ENCODE data around the gene CARTPT.

Gene CARTPT

DNA sequence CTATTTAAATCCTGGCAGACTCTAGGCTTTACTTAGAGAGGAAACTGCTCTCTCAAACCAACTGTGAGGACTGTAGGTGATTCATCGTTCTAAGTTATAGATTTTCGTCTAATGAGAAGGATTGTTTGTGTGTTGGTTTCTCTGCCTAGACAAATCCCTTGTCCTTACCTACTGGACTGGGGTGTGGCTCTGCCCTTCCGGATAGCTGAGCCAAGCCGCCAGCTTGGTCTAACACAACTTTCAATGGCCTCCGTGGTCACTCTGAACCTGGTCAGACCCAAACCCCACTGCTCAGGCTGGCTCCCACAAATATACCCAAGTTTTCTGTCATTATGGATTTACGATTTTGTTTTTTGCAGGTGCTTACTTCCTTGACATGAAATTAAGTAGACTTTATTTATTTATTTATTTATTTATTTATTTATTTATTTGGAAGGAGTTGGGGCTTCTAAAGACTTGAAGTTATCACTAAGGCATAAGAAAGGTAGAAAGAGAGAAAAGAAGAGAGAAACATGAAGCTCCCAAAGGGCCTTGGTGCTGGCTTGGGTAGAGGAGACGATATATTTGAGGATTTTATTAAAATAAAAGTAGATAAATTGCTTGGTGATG, 19.0 kb downstream of the CARTPT start:
- no peak for DNase-seq (ENCODE audit: low read depth)

DNA sequence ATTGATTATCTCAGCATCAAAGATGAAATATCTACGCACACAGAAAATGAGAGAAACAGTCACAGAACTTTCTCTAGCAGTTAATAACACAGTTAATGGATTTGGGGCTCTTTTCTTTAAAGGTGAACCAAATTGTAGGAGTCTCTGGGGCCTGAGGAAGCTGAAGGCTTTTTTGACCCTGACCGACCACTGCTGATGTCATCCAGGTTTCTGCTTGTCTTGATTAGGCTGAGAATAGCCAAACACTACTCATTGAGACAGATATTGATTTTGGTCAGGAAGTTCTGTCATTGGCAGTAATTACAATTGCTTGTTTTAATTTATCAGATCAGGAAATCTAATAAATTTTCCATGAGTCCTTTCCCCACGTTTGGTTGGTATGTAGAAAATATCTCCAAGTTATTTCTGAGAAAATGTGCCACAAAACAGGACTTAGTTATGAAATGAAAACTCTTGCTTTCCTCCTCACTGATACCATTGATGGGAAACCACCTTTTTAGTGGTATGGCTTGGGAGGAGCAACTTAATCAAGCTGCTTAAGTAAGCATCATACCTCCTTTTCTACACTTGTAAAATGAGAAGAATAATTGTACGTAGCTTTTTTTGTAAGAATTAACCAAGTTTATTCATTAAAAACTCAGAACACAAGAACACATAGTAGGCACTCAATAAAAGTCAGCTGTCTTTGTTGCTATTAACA, 19.7 kb downstream of the CARTPT start:
- DNase-seq (ENCODE audit: low read depth): no peak

DNA sequence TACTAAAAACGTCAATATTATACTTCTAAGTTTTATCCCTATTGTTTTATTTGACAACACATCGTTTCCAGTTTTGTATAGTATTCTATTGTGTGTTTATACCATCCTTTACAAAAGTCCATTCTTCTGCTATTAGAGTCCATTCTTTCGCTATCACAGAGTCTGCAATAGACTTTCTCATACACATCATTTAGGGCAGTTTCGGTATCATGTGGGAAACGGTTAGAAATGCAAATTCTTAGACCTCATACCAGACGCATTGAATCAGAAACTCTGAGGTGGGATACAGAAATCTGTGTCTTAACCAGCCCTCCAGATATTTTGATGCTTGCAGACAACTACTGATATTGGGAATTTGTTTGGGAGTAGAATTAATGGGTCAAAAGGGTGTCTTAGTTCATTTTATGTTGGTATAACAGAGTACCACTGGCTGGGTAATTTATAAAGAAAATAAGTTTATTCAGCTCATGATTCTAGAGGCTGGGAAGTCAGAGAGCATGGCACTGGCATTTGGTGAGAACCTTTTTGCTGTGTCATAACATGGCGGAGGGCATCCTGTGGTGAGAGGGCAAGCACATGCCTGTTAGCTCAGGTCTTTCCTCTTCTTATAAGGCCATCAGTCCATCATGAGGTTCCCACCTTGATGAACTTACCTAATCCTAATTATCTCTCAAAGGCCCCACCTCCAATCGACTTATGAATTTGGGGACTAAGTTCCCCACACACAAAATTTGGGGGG, 21.1 kb downstream of the CARTPT start:
- DNase-seq (ENCODE audit: low read depth): no peak

DNA sequence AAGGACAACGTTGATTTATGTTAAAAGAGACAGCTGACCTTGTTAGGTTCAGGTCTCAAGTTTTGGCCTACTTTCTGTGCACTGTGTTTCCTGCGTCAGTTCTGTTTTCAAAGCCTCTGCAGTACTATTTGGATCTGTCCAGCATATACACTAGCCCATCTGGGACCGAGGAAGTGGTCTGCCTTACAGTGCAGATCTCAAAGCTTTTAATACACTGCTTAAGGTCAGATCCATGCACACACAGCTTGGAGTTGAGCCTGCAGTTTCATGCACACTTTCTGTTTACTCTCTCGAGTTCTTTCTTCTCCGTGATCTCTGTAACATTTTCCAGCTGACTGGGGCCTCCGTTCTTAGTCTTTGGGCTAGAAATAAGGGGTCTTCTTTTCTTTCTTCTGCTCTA, 24.1 kb downstream of the CARTPT start:
- no peak for DNase-seq (ENCODE audit: low read depth)

DNA sequence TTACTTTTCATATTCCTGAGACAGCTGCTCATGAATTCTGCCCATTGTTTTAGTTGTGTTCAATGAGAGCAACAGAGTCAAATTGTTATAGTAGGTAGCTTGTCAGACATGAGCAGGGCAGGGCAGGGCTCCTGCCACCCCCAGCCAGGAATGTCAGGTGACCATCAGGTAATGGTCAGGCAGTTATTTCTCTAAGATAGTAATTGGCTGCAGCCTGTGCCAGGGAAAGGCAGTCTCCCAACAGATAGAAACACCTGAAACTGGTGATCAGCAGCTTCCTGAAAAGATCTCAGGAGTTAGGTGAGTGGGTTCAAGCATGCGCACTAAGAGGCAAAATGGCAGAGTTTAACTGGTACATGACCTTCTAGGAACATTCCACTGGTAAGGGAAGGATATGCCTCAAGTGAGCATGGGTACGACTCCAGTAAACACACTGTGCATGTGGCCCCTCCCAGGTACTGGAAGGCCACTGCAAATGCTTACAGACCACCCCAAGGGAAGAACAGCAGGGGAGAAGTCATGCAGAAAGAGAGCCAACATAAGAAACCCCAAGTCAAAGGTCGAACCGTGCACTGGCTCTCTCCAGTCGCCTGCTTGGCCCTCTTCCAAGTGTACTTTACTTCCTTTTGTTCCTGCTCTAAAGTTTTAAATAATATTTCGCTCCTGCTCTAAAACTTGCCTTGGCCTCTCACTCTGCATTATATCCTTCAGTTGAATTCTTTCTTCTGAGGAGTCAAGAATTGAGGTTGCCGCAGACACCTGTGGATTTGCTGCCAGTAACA, 25.1 kb downstream of the CARTPT start:
- DNase-seq (ENCODE audit: low read depth): no peak

DNA sequence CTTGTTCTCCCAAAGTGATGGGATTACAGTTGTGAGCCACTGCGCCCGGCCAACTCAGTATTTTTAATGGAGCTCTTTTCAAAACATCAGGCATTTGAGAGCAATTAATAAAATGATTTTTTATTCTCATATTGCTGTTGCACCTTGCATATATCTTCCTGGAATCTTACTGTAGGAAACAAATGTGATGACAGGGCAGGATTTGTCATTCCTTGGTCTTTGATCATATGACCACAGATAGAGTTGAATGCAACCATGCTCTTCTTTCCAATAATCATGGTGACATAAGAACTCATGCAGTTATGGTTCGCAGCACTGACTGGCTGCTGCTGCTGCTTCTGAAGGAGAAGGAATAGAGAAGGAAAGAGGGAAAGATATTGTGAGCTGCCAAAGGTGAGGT, 28.1 kb downstream of the CARTPT start:
- no peak for DNase-seq (ENCODE audit: low read depth)

DNA sequence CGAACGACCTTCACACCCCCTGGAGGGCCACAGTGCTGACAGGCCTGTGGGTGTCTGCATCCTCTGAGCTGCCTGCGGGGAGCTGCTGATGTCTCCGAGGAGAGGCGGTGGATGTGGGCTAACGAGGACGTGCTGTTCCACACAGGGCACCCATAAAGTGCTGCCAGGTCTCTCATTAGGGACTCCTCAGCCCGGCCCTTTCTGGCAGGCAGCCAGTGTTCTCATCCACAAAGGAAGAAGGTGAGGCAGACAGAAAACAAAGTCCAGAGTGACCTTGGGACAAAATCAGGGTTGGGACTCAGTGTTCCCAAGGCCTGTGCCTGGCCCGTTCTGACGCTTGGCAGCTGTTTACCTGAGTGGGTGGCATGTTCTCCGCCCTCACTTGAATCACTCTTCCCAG, 29.3 kb downstream of the CARTPT start:
- DNase-seq (ENCODE audit: low read depth): no peak

DNA sequence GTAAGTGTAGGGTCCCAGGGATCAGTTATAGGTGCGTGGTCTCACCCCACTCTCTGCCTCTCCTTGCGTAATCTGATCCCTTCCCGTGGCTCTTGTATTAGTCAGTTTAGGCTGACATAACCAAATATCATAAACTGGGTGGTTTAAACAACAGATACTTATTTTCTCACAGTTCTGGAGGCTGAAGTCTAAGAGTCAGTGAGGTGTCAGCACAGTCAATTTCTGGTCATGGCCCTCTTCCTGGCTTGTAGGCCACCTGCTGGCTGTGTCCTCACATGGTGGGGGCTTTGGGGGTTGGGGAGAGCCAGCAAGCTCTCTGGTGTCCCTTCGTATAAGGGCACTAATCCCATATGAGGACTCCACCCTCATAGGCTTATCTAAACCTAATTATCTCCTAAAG, 32.3 kb downstream of the CARTPT start:
- no peak for DNase-seq (ENCODE audit: low read depth)

DNA sequence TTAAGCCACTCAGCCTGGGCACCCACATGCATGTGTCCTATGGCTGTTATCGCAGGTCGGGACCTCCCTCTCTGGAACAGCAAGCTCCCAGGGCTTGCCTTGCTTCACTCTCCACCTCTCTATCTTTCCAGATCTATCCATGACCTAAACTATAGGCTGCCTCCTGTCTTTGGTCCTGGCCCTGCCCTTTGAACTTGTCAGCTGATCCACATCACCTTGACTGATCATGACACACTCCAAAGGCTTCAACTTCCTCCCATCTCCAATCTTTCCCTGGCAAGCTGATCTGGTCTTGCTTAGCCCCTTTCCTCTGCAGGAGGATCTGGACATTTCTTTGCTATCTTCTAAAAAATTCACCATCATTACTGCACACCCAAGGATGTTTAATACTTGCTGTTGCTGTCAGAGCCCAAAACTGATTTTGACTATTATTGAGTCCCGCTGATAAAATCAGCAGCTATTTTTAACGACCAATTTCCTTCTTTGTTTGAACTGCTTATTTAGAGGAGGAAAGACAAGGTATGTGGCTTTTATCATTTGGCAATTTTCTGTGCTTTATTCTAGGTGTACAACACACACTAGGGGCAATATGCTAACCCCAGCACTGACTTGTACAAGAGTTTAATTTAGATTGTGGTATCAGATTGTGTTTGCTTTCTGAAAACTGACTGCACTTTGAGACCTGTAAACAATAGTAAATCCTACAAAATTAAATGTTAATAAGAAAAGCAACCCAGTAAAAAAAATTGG, 33.5 kb downstream of the CARTPT start:
- no peak for DNase-seq (ENCODE audit: low read depth)

DNA sequence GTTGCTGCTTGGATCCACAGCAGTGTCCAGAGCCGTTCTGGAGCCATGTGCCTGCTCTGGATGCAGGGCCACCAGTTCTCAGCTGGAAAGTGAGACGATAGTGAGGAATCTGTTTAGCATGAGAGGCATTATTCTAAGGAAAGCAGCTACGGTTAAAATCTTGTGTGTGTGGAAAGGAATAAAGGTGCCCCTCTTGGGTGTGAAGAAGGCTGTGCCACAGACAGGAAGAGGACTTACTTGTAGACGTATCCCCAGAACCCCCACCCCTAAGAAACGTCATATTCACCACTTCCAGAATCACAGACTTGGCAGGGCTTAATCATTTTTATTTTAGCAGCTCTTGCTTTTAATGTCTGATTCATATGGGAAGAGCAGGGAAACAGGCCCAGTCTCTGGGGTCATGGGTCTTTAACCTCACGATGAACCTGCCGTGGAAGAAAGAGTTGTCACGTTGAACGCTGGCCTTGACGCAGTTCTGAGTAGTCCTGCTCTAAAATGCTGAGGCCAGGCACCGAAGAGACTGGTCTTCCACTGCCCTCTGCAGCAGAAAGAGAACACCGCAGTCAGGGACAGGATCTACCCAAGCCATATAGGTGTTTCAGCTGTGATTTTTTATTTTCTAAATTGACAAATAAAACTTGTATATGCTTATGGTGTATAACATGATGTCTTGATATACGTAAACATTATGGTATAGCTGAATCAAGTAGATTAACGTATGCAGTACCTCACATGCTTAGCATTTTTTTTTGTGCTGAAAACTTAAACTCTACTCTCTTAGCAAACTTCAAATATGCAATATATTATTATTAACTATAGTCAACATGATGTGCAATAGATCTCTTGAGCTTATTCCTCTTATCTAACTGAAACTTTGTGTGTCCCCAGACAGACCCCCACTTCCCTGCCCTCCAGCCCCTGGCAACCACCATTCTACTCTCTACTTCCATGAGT, 38.8 kb downstream of the CARTPT start:
- DNase-seq (ENCODE audit: low read depth): peak; percentile 54

DNA sequence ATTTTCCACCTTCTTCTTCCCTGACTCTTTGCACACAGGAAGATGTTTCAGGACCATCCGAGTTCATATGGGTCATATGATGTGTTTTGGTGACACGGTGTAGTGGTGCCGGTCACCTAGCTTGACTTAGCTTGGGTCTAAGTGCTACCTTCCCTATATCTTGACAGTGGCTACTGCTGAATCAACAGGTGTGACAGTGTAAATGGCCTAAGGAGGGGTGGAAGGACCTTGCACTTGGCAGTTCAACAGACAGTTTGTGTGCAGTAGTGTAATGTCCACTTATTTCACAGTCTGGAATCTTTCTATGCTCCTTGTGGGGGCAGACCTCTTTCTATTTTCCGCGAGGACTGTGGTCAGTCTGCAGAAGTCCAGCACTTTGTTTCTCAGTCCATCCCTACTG, 43.8 kb downstream of the CARTPT start:
- DNase-seq (ENCODE audit: low read depth): no peak

DNA sequence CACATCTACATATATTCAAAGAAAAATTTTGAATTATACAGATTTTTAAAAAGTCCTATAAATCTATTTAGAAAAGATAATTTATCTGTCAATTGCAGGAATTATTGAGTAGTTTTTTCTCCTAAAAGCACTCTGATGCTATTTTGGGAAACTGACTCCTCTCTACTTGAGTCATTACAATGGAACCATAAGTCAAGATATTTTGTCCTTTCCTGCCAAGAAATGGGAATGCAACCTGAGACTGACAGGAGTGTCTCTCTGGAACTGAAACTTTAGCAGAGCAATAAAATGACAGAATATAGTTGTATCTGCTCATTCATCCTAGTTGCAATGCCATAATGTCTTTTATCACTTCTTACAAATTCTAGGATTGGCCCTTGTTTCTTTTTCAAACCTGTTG, 48.6 kb downstream of the CARTPT start:
- no peak for DNase-seq (ENCODE audit: low read depth)

DNA sequence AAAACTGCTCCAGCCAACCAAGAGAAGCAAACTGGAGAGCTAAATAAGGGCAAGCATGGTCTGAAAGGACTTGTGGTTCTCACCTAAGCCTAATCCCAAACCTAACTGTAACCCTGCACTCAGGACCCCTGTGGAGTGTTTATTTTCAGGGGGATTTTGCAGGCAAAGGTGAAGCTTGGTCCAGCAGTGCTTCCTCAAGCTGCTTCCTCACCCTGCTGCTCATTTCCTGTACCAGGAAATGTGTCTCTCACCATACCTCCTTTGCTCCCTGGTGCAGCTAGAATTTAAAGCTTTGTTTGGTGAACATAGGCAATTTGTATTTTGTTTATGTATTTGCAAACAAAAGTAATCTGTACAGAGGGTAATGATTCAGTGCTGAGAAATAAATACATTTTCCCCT, 50.2 kb downstream of the CARTPT start:
- DNase-seq (ENCODE audit: low read depth): no peak

DNA sequence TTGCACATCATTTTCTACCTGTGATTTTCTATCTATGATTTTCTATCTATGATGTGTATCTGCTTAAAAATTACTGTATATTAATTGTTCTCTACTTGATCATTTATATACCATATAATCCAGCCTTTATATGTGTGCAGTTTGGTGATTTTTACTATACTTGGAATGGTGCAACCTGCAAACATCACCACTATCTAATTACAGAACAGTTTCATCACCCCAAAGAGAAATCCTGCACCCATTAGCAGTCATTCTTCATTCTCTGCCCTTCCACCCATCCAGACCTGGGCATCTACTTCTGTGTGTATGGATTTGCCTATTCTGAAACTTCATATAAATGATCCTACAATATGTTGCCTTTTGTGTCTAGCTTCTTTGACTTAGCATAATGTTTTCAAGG, 51.3 kb downstream of the CARTPT start:
- DNase-seq (ENCODE audit: low read depth): no peak

Data from fibroblast of the conjunctiva (primary cell).